Activated T-helper 2 cell treated with anti-CD3 and anti-CD28 coated beads, Interferon-gamma antibody, Interleukin-2, Interleukin-4, amounts not matched to agents 10 μg/mL and 5 μg/mL and 100 μg/mL, durations not matched to agents 14 hours and 24 hours and 36 hours (primary cell): ENCODE data around the gene WNK2. TPM values are rescaled to one million over a fixed set of nuclear protein-coding genes. Genes with fewer than 3 reads are reported as not detected.
"Not testable (repeated sequence)": the region's sequence is repeated elsewhere in the genome, so short reads cannot be mapped to it uniquely, and the experiment has no call there.

ENCODE experiments used
- DNase-seq: peaks from one replicate; pipeline ENCODE4 v3.0.0; 2021; ENCODE audit warnings: low spot score
- H3K27ac Mint-ChIP-seq: one replicate; pipeline ENCODE4 v1.8.0; 2021; ENCODE audit warnings: mixed read lengths
- H3K27me3 Mint-ChIP-seq: one replicate; pipeline ENCODE4 v1.8.0; 2021; ENCODE audit warnings: low read depth, mixed read lengths
- H3K36me3 Mint-ChIP-seq: one replicate; pipeline ENCODE4 v1.8.0; 2021; ENCODE audit warnings: low read depth, mixed read lengths
- H3K4me1 Mint-ChIP-seq: one replicate; pipeline ENCODE4 v1.8.0; 2021; ENCODE audit warnings: low read depth, mixed read lengths
- H3K4me3 Mint-ChIP-seq: one replicate; pipeline ENCODE4 v1.8.0; 2021; ENCODE audit warnings: low read depth, mild to moderate bottlenecking, moderate library complexity, mixed read lengths
- H3K9me3 Mint-ChIP-seq: one replicate; pipeline ENCODE4 v1.8.0; 2021; ENCODE audit warnings: mixed read lengths
- intact Hi-C: fragments of 100-400 bp; cut with micrococcal nuclease; formaldehyde crosslinking; loops from one replicate; pipeline ENCODE4 v1.15.1; 2023
- total RNA-seq: library from RNA; stranded (reverse); gene quantifications from 2 replicates; pipeline ENCODE4 v1.2.3, GENCODE V29; 2022

WNK2 gene
- total RNA-seq, 1 donor from 2014 or later = 1.6 TPM

DNA sequence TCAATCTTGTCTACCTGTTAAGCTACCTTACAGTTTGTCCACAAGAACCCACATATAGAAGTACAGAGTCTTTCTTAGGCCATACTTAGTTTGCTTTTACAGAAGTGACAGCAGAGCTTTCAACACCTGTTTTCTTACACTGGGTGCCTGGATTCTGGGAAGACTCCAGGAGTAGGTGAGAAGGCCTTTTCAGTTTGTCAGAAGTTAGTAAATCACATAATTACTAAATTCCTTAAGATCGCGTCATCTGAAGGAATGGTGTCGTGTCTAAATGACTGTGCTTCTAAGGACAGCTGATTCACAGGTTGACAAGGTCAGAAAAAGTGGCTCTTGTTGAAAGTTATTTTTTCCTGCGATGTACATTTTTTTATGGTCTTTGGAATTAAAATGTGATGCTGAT, 170.5 kb downstream of the WNK2 start:
- no peaks in the 10 kb centered on the region for H3K27me3 Mint-ChIP-seq
- no peaks in the 10 kb centered on the region for H3K36me3 Mint-ChIP-seq
- no peak overlapping the region for H3K4me3 Mint-ChIP-seq
- H3K4me1 Mint-ChIP-seq = peaks cover 13% of the 10 kb centered on the region
- DNase-seq = no peak
- no peaks in the 10 kb centered on the region for H3K9me3 Mint-ChIP-seq
- no peak overlapping the region for H3K27ac Mint-ChIP-seq
- intact Hi-C loops = no loop called here

DNA sequence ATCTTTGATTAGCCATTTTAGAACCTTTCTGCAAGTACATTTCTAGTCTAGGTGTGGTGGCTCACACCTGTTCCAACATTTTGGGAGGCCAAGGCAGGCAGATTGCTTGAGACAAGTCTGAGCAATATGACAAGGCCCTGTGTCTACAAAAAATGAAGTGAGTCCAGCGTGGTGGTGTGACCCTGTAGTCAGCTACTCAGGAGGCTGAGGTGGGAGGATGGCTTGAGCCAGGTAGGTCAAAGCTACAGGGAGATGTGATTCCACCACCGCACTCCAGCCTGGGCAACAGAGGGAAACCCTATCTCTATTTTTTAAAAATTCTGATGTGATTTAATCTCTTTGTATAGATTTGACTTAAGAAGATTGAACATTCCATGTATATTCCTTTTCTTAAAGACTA, 171.9 kb downstream of the WNK2 start:
- no peak overlapping the region for H3K4me3 Mint-ChIP-seq
- H3K27ac Mint-ChIP-seq = no peak overlapping the region
- H3K27me3 Mint-ChIP-seq = no peaks in the 10 kb centered on the region
- no peak for DNase-seq
- H3K36me3 Mint-ChIP-seq = no peaks in the 10 kb centered on the region
- H3K4me1 Mint-ChIP-seq = peaks cover 13% of the 10 kb centered on the region
- intact Hi-C loops = no loop called here
- H3K9me3 Mint-ChIP-seq = peaks cover 9% of the 10 kb centered on the region

DNA sequence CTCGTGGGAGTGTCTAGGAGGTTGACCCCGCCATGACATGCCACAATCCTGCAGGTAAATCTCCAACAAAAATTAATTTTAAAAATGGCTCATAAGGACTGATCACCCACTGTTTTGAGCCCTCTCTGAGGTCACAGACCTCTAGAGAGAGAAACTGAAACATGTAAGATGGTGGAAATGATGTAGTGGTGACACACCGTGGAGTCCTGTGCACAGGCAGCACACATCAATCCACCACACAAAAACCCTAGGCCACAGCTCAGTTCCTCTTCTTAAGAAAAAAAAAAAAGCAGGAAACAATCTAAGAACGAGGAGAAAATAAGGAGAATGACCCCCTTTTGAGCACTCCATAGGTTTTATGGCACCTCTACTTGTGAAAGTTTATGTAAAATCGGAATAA, 173.7 kb downstream of the WNK2 start:
- no peak overlapping the region for H3K27ac Mint-ChIP-seq
- H3K4me3 Mint-ChIP-seq = no peak overlapping the region
- intact Hi-C loops = no loop called here
- DNase-seq = no peak
- peaks cover 14% of the 10 kb centered on the region for H3K9me3 Mint-ChIP-seq
- no peaks in the 10 kb centered on the region for H3K36me3 Mint-ChIP-seq
- H3K4me1 Mint-ChIP-seq = peaks cover 13% of the 10 kb centered on the region
- no peaks in the 10 kb centered on the region for H3K27me3 Mint-ChIP-seq

DNA sequence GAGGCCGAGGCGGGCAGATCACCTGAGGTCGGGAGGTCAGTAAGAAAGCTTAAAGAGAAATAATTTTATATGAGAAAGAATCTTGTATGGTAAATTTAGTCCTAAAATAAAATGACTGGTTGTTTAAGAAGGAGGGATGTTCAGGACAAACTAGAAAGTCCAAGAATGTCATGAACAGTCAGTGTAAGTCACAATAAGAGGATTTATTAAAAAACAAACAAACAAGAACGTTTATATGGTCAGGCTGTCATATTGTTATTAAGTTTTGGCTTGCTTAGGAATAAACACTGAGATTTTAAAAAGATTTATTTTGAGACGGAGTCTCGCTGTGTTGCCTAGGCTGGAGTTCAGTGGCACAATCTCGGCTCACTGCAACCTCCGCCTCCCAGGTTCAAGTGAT, 176.0 kb downstream of the WNK2 start:
- H3K27ac Mint-ChIP-seq, H3K36me3 Mint-ChIP-seq, DNase-seq, H3K27me3 Mint-ChIP-seq, H3K4me3 Mint-ChIP-seq, intact Hi-C loops: not testable (repeated sequence)
- peaks cover 19% of the 10 kb centered on the region for H3K9me3 Mint-ChIP-seq
- H3K4me1 Mint-ChIP-seq = peaks cover 13% of the 10 kb centered on the region

DNA sequence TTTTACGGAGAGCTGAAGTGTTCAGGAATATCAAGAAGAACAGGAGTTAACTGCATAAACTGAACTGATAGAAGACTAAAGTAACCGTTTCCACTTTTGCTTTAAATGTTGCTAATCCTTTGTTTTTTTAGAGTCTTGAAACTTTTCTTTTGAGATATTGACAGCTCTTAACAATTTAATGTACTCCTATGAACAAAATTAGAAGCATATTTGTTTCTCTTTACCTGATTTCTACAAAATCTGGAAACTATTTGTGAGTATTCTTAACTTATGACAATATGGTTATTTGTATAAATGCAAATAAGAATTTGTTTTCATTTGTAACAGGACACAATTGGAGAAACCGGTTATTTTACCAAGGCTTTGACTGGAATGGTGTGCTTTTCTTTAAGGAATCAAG, 178.1 kb downstream of the WNK2 start:
- DNase-seq = no peak
- Mint-ChIP-seq H3K27ac (no peak overlapping the region), H3K4me1 (peaks cover 11% of the 10 kb centered on the region), H3K36me3 (no peaks in the 10 kb centered on the region), H3K27me3 (peaks cover 1% of the 10 kb centered on the region), H3K4me3 (no peak overlapping the region), H3K9me3 (peaks cover 19% of the 10 kb centered on the region)
- intact Hi-C loops = no loop called here

DNA sequence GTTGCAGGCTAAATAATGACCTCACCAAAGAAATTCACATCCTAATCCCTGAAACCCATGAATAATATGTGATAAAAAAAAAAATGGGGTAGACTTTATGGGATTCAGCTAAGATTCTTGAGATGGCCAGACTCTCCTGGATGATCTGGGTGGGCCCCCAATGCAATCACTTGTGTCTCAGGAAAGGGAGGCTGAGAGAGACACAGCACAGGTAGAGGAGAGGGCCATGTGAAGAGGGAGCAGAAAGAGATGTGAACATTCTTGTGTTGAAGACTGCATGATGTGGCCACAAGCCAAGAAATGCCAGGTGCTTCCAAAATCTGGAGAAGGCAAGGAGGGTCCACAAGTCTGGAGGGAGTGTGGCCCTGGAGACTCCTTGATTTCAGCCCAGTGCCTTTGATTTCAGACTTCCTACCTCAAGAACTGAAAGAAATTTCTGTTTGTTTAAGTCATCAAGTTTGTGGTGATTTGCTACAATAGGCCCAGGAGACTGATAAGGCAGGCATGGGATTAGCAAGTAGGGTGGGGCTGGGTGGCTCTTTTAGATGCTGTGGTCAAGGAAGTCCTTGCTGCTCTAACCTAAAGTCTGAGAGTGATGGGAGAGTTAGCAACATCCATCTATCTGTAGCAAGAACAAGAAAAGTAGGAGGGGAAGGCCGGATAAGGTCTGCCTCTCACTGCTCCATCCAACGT, 180.9 kb downstream of the WNK2 start:
- Mint-ChIP-seq H3K27me3 (peaks cover 1% of the 10 kb centered on the region), H3K36me3 (no peaks in the 10 kb centered on the region), H3K4me1 (no peaks in the 10 kb centered on the region), H3K4me3 (no peak overlapping the region), H3K27ac (no peak overlapping the region), H3K9me3 (peaks cover 16% of the 10 kb centered on the region)
- DNase-seq = no peak
- intact Hi-C loops = no loop called here

DNA sequence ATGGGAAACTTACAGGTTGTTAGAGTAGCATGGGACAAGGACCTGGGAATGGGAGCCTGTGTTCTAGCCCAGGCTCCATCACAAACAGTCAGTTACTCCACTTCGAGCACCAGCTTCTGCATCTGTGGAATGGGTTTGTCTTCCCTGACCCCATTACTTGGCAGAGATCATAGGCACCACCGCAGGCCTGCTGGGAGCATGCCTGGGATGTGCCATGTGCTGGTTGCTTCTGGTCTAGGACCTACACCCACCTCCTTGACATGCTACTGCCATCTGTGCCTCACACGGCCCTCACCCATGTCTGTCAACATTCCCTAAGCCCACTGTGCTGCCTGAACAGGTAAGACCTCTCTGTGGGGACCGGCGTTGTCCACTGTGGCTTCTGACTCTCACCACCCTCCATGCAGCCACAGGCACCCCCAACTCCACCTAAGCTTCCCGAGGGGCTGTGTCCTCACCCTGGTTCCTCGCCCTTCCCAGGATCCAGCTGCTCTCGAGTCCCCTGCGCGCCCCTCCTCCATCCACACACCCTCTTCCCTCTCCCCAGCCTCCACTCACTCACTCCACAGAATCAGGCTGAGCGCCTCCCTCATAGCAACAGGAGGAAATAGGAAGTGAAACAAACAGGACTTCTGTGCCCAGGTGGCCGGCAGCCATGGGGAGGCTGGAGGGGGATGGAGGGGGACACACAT, 181.6 kb downstream of the WNK2 start:
- H3K27ac Mint-ChIP-seq = no peak overlapping the region
- peaks cover 3% of the 10 kb centered on the region for H3K27me3 Mint-ChIP-seq
- DNase-seq = no peak

DNA sequence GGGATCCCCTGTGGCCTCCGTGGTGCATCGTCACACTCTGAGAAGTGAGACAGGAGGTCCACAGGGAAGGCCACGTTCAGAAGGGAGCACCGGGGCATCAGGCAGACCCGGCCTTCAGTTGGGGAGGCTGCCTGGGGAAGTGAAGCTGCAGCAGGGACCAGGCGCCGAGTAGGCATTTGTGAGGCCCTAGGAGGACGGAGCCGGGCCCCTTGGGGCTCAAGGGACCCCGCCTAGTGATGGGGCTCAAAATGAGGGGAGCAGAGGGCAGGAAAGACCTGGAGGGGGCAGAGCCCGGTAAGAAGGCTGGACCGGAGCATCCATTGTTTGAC, 182.1 kb downstream of the WNK2 start:
- Mint-ChIP-seq H3K4me3 (no peak overlapping the region), H3K9me3 (peaks cover 10% of the 10 kb centered on the region), H3K36me3 (no peaks in the 10 kb centered on the region), H3K27ac (no peak overlapping the region), H3K27me3 (peaks cover 3% of the 10 kb centered on the region), H3K4me1 (no peaks in the 10 kb centered on the region)
- no peak for DNase-seq
- intact Hi-C loops = no loop called here

More for the DNA sequence above, 181.6 kb downstream of the WNK2 start:
- intact Hi-C loops = no loop called here
- Mint-ChIP-seq H3K9me3 (peaks cover 11% of the 10 kb centered on the region), H3K4me1 (no peaks in the 10 kb centered on the region), H3K4me3 (no peak overlapping the region), H3K36me3 (no peaks in the 10 kb centered on the region)

DNA sequence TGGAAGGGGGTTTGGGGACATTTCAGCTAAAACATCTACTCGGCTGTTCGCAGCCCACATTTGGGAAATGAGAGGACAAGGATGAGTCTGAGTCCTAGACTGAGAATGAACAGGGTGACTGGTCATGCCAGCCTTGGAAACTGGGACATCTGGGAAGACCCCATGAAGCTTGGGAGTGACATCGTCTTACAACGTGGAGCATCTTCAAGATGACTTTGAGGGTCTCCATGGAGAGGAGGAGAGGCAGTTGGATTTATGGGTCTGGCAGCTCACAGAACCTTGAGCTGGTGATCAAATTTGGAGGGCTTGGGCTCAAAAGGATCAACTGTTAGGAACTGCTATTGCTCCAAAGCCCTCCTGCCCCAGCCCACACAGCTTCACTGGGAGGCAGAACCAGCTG, 182.5 kb downstream of the WNK2 start:
- H3K27me3 Mint-ChIP-seq, H3K36me3 Mint-ChIP-seq, H3K27ac Mint-ChIP-seq, H3K4me3 Mint-ChIP-seq, DNase-seq, H3K4me1 Mint-ChIP-seq, intact Hi-C loops, H3K9me3 Mint-ChIP-seq: not testable (repeated sequence)

DNA sequence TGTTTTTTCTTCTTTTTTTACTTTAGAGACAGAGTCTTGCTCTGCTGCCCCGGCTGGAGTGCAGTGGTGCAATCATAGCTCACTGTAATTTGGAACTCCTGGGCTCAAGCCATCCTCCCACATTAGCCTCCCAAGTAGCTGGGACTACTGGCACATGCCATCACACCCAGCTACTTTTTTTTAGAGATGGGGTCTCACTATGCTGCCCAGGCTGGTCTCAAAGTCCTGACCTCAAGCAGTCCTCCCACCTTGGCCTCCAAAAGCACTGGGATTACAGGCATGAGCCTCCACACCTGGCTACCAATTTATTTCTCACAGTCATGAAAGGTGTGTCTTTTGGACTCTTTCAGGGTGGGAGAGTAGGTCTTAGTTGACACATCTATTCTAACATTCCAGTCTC, 184.5 kb downstream of the WNK2 start:
- Mint-ChIP-seq H3K27ac (no peak overlapping the region), H3K4me3 (no peak overlapping the region), H3K9me3 (peaks cover 5% of the 10 kb centered on the region), H3K4me1 (no peaks in the 10 kb centered on the region), H3K27me3 (peaks cover 10% of the 10 kb centered on the region), H3K36me3 (no peaks in the 10 kb centered on the region)
- no peak for DNase-seq
- intact Hi-C loops = no loop called here

DNA sequence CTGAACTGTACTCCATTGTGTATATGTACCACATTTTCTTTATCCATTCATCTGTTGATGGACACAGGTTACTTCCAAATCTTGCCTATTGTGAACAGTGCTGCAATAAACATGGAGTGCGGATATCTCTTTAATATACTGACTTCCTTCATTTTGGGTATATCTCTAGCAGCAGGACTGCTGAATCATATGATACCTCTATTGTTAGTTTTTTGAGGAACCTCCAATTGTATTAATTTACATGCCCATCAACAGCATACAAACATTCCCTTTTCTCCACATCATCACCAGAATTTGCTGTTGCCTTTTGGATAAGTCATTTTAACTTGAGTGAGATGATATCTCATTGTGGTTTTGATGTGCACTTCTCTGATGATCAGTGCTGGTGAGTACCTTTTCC, 185.7 kb downstream of the WNK2 start:
- H3K4me1 Mint-ChIP-seq = no peaks in the 10 kb centered on the region
- H3K9me3 Mint-ChIP-seq = no peaks in the 10 kb centered on the region
- peaks cover 9% of the 10 kb centered on the region for H3K27me3 Mint-ChIP-seq
- no peak for DNase-seq
- H3K27ac Mint-ChIP-seq = no peak overlapping the region
- H3K36me3 Mint-ChIP-seq = no peaks in the 10 kb centered on the region
- intact Hi-C loops = no loop called here
- H3K4me3 Mint-ChIP-seq = no peak overlapping the region
